Fibroblast of villous mesenchyme (primary cell): ENCODE data around the gene ADGRL3. TPM values are rescaled to one million over a fixed set of nuclear protein-coding genes. Genes with fewer than 3 reads are reported as not detected.

Experiments used
- DNase-seq: peaks from one replicate; pipeline ENCODE4 v3.0.0-alpha.2; 2010; ENCODE audit warnings: low read depth
- H3K4me3 ChIP-seq: 2 replicates; pipeline ENCODE4 v1.5.1; 2011; ENCODE audit warnings: low read depth, mild to moderate bottlenecking, low read length
- total RNA-seq: library from RNA; depleted of rRNA; stranded (reverse); fragments of >200 nt; gene quantifications from 2 replicates; pipeline ENCODE4 v1.2.3, GENCODE V29; 2012
- TF ChIP-seq, protein P1 (sequence below): IDR thresholded peaks from 2 replicates; pipeline ENCODE4 v1.5.1; 2012; ENCODE audit warnings: low read depth, mild to moderate bottlenecking, low read length; ENCODE audit not compliant: insufficient read depth

The ADGRL3 gene
- total RNA-seq, 1 donor: 2.2 TPM

DNA sequence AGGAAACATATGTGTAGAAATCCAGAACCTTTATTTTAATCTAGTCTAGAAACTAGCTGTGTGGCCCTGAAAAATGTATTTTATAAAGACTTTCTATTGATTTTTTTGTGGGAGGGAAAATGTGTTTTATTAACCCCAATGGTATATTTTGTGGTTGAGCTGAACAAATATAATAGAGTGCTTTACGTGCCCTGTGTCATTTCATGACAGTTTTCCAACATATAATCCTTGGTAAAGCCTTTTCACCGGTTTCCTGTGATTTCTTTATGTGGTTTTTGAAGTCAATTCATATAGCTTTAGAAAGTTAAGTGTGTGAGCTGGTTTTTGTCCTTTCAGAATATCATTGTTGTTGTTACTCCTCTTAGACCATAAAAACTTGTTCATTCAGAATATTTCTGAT, 375.7 kb downstream of the ADGRL3 start:
- H3K4me3 ChIP-seq: no peak overlapping the region
- TF ChIP-seq, protein P1, sequence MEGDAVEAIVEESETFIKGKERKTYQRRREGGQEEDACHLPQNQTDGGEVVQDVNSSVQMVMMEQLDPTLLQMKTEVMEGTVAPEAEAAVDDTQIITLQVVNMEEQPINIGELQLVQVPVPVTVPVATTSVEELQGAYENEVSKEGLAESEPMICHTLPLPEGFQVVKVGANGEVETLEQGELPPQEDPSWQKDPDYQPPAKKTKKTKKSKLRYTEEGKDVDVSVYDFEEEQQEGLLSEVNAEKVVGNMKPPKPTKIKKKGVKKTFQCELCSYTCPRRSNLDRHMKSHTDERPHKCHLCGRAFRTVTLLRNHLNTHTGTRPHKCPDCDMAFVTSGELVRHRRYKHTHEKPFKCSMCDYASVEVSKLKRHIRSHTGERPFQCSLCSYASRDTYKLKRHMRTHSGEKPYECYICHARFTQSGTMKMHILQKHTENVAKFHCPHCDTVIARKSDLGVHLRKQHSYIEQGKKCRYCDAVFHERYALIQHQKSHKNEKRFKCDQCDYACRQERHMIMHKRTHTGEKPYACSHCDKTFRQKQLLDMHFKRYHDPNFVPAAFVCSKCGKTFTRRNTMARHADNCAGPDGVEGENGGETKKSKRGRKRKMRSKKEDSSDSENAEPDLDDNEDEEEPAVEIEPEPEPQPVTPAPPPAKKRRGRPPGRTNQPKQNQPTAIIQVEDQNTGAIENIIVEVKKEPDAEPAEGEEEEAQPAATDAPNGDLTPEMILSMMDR: no peak
- DNase-seq: no peak

DNA sequence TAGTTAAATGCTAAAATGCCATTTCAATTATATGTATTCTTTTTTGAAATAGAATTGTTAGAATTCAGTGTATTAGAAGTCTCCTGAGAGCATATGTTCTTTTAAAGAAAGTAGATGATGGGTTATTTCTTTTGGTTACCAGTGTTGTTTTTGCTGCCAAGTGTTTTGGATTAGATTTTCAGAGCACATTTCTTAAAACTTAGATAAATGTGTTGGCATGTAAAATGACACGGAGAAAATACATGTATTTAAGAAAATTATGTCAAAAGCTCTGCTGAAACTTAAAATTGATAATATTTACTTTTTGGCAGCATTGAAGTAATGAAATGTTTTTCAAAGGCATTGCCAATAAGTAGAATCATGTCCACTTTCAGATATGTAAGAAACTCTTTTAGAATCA, 379.7 kb downstream of the ADGRL3 start:
- H3K4me3 ChIP-seq: no peak overlapping the region
- no peak for DNase-seq
- TF ChIP-seq, protein P1: no peak

DNA sequence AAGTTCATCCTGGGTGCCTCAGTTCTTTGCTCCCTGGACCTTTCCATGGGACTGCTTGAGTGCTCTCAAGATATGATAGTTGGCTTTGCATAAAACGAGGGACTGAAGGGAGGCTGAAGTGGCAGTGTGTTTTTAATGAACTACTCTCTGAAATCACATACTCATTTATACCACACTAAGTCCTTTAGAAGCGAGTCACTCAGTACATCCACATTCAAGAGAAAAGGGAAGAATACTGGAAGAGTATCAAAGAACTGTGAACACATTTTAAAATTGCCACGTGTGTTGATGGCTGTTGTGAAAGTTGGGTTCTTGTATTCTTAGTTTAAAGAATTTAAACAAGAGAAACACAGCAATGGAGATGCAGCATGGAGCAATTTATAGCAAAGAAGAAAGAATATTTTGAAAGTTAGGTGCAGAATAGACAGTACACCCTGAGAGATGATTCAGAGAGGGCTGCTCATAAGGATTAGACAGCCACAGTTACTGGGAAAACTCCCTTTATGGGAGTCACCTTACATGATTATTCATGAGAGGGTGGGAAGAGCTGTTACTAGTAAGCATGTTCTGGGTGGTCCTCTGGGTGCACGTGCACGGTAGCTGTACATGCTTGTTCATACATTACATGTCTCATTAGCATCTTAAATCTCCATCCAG, 380.7 kb downstream of the ADGRL3 start:
- TF ChIP-seq, protein P1: no peak
- H3K4me3 ChIP-seq: no peak overlapping the region
- no peak for DNase-seq

DNA sequence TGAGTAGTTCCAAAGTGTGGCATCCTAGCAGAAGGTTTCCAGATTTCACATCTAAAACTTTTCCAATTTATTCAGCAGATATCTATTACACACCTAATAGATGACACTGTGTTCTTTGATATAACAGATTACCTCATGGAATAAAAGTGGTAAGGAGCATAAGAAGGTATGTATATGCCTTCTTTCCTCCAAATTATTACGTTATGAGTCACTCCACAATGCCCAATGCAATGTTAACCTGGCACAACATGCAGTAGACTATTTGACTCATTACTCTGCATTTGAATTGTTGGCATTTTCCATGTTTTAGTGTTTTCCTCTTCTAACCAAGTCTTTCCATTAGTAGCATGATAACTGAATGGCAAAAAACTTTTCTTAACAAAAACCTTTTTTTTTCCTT, 383.6 kb downstream of the ADGRL3 start:
- no peak for DNase-seq
- no peak overlapping the region for H3K4me3 ChIP-seq
- TF ChIP-seq, protein P1: no peak

DNA sequence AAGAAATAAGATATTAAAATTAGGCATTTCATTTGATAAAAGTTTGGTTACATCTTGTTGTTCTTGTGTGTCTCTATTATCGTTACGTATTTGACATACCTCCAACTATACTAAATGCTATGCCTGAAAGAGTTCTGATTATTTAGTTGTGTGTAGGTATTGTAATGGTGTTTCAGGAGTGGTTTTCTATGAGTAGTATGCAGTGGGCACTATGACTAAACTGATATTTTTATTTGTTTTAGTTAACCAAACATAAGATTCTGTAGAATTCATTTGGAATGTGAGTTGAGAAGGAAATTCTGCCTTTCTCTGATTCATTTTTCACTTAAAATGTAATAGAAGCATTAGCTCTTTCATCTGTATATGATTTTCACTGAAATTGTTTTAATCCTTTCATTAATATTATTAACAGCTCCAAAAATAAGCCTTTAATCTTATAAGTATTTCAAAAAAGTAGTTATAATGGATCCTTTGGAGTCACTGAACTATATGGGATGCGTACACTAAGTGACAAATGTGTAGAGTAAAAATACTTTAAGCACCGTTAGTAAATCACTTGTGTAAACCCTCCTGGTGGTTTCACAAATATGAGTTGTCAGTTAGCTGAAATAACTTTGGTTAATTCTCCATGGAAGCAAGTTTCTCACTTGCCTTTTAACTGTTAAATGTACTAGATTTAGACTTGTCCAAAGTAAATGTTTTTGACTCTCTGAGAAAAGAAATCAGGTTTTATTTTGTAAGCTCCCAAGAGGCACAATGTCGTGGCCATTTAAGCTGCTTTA, 388.7 kb downstream of the ADGRL3 start:
- TF ChIP-seq, protein P1: no peak
- no peak overlapping the region for H3K4me3 ChIP-seq
- DNase-seq: no peak

DNA sequence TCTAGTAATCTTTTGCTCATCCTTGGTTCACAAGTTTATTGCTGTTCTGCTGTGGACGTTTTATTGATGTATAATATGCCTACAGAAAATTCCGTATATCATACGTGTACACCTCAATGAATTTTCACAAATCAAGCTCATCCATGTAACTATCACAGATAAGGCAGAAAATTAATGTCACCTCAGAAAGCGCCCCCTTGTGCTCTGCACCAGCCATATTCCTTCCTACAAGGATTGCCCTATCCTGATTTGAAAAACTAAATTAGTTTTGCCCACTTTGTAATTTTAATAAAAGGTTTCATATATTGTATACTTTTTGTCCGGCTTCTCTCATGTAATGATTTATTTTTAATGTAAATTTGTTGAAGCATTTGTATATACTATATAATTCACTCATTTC, 390.8 kb downstream of the ADGRL3 start:
- TF ChIP-seq, protein P1: no peak

More for the DNA sequence above, 390.8 kb downstream of the ADGRL3 start:
- H3K4me3 ChIP-seq: no peak overlapping the region
- no peak for DNase-seq
